G401 (cell line): ENCODE data around the gene MRC2. TPM values are rescaled to one million over a fixed set of nuclear protein-coding genes. Genes with fewer than 3 reads are reported as not detected.
"Not testable (repeated sequence)": the region's sequence is repeated elsewhere in the genome, so short reads cannot be mapped to it uniquely, and the experiment has no call there.

ENCODE experiments used
- DNase-seq: peaks from one replicate; pipeline ENCODE4 v3.0.0-alpha.2; 2015; ENCODE audit warnings: low spot score
- in situ Hi-C: cut with HindIII; loops from 2 replicates; pipeline ENCODE4 v1.10.0; 2016; ENCODE audit warnings: low sequenced_read_pairs, mixed read lengths
- total RNA-seq: library from RNA; depleted of rRNA; stranded (reverse); fragments of >200 nt; shearing (Covaris generic); gene quantifications from 2 replicates; pipeline ENCODE4 v1.2.3, GENCODE V29; 2014

Gene MRC2
- total RNA-seq, 1 experiment from 2014 or later = 54.0 TPM

GRCh38 chr17:62605588-62605987, 21.9 kb upstream of the MRC2 start:
- no peak for DNase-seq
- in situ Hi-C loops = no loop called here

DNA sequence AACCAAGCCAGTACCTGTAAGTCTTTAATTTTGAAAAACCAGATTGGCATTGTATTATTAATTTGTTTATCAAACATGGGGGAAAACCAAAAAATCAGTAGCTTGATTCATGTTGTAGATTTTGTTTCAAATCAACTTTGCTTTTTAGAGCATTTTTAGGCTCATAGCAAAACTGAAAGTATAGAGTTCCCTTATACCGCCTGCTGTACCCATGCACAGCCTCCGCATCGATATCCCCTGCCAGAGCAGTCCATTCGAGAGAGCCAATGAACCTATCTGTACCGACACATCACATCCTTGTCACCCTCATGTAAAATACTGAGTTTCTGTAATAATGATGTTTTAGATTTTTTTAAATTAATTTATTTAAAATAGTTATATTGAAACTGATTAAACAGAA, 16.2 kb upstream of the MRC2 start:
- DNase-seq = no peak
- in situ Hi-C loops = no loop called here

DNA sequence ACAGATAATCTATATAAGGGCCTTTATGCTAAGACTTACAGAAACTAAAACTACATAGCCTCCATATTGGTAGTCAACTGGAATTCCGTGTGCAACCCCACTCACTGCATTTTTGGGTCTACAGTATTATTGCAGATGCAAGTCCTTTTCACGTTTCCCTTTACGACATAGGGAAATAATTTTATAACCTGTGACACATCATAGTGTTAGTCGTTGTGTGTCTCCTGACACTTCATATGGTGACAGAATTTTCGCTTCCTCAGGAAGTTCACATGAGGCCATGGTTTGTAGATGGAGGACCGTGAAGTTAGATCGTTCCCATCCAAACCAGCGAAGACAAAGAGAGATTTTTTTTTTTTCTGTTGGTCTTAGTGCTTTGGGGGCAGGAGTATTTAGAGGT, 15.7 kb upstream of the MRC2 start:
- no peak for DNase-seq
- in situ Hi-C loops = no loop called here

GRCh38 chr17:62612289-62612688, 15.2 kb upstream of the MRC2 start:
- DNase-seq, in situ Hi-C loops: not testable (repeated sequence)

DNA sequence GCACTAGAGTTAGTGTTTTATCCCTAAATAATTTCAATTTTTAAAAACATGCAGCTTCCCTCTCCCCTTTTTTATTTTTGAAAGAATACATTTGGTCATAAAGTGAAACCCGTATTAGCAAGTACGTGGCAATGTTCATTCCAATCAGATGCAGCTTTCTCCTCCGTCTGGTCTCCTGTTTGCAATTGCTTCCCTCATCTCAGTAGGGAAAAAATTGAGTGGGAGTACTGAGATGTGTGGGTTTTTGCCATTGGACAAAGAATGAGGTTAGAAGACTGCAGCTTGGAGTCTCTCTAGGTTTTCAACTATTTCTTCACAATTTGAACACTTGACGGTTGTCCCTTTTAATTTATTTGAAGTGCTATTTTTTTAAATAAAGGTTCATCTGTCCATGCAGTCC, 14.4 kb upstream of the MRC2 start:
- in situ Hi-C loops, DNase-seq: not testable (repeated sequence)

GRCh38 chr17:62614142-62614541, 13.3 kb upstream of the MRC2 start:
- in situ Hi-C loops = no loop called here
- DNase-seq = no peak

GRCh38 chr17:62615503-62615902, 12.0 kb upstream of the MRC2 start:
- no peak for DNase-seq
- in situ Hi-C loops = no loop called here

DNA sequence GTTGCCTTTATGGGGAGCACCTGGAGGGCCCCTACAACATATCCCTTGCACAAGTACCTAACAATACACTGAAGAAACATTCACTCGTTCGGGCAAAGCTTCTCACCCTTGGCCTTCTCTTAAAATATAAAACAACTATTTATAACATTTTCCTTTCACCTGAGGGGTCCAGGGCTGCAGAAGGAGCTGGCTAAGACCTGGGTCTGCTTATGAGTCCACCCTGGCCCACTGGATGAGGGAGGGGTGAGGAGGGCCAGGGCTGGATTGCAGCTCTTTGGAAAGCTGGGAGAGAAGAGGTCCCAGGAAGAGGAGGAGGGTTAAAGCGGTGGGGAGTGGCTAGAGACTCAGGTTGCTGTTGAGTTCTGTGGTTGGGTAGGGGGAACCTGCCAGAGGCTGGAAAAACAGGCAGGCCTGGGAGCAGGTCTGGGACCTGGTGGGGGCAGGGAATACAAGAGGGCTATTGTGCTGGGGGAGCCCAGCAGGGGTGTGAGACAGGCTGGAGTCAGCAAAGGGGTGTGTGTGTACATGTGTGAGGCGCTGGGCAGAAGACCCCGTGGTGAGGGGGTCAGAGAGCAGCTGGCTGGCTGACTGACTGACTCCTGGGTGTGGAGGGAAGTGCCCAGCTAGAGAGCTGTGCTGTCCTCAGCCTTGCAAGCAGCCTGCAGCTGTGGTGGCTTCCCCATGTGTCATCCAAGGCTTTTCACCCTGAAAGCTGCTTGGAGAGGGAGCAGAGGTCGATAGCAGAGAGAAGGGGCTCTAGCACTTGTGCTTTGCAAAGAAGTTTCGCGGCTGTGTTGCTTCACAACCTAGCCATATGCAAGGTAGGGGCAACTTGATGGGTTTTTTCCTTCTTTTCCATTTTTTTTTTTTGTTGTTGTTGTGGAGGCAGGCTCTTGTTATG, 10.2 kb upstream of the MRC2 start:
- DNase-seq = no peak
- in situ Hi-C loops = no loop called here

GRCh38 chr17:62617894-62618472, 9.5 kb upstream of the MRC2 start:
- no peak for DNase-seq
- in situ Hi-C loops = no loop called here

DNA sequence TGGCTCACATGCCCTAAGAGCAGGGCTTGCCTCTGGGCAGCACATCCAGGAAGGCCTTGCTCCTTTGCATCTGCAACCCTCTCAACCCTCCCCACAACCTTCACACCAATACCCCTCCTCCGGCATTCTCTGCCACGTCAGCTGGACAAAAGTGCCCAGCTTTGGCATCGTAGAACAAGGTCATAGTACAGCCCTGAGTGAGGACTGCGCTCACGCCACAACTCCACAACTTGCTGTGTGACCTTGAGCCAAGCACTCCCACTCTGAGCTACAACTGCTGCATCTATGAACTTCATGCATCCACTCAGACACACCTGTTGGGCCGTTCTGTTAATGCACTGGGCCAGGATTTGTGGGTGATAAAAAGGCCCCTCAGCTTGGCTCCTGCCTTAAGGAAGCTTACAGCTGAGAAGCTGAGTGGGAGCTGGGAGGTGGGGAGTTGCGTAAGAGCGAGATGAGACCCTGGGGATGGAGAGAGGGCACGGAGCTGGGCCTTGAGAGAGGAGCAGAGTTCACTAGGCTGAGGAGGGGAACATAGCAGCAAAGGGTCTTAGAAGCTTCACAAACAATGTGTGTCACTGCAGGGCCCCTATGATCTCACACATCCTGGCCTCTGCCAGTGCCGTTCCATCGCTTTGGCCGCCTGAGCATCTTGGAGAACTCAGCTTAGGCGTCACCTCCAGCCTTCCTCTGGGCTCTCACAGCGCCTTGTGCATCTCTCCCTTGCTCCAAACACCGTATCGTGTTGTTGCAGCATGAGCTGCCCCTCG, 8.6 kb upstream of the MRC2 start:
- DNase-seq = no peak
- in situ Hi-C loops = no loop called here

DNA sequence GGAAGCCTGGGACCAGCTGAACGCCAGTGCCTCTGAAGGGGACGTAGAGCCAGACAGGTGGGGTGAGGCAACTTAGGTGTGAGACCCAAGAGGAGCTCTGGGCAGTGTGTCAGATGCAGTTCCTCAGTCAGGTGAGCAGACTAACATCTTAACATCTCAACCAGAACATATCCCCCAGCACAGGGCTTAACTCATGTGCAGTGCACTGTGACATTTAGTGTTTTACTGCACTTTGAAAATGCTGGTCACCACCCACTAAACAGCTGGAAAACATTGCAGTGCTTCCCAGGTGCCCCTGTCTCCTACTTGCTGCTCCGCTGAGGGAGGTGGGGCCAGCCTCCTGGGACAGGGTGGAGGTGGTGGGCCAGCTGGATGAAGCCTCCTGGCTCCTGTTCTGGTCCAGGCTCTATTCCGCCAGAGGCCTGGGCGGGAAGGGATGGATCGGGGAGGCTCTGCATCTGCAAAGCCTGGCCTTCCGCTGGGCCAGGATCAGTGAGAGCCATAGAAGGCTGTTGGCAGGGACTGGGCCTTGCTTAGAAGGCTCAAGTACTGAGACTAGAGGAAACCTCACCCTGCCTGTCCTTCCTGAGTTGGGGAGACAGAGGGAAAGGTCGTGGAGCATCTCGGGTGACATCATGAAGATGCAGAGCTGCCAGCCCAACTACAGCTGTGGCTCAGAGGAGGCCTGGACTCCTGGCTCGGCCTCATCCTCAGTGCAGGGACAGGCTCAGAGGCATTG, 7.9 kb upstream of the MRC2 start:
- DNase-seq = no peak
- in situ Hi-C loops = no loop called here

DNA sequence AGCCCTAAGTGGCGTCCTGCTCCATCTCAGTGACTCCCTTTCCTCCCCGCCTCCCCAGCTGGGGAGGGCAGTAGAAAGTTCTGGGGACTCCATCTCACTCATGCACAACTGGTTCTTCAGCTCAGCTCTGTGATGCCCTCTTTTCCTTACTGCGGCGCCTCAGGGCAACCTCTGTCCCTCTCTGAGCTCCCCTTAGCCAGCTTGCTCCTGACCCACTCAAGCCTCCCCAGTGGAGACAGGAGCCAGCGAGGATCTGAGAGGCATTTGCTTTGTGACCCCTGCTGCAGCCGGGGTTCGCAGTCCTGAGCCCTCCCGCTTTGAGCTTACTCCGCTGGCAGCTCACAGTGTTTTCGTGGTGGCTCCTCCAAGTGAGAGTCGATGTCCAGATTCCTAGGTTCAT, 6.2 kb upstream of the MRC2 start:
- DNase-seq = no peak
- in situ Hi-C loops = no loop called here

- no peak for DNase-seq
- in situ Hi-C loops = no loop called here
Observed at GRCh38 chr17:62625184-62625869, 2.1 kb upstream of the MRC2 start.

- in situ Hi-C loops = no loop called here
- no peak for DNase-seq
Observed at GRCh38 chr17:62625870-62626200, 1.6 kb upstream of the MRC2 start.

- no peak for DNase-seq
- in situ Hi-C loops = no loop called here
Observed at GRCh38 chr17:62626719-62627218, 701 bp upstream of the MRC2 start.

- in situ Hi-C loops = no loop called here
- no peak for DNase-seq
Observed at GRCh38 chr17:62627904-62628633, 599 bp downstream of the MRC2 start.

DNA sequence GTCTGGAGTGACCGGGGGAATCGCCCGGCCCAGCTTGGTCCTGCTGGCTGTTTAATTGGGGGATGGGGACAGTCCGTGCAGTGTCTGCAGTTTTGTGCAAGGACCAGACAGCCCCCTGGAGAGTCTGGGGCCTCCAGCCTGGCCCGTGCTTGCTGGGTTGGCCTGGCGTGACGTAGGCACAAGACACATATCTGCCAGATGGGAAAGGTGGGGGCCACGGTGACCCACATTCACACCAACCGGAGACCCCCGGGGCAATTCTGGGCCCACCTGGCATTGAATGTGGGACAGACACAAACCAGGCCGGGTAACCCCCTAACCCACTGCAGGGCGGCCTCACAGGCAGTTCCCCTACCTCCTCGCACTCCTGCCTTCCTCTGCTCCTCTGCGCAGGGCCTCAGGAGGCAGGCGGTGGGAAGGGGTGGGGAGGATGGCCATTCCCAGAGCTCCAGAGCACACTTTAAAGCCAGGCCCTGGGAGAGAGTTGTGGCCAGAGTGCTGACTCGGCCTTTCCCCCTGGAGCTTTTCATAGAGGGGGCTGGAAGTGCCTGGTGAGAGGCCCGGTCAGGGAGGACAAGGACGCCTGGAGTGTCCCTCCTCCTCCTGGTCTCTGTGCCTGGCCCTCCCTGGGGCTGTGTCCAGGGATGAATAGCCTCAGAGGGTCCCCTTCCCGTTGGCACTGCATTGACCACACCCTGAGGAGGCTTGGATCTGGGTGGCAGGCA, 1.5 kb downstream of the MRC2 start:
- in situ Hi-C loops = no loop called here
- no peak for DNase-seq
